HPDE6-E6E7 (cell line): ENCODE data around the gene SLC8B1.
"Not testable (repeated sequence)": the region's sequence is repeated elsewhere in the genome, so short reads cannot be mapped to it uniquely, and the experiment has no call there.

Experiments
- DNase-seq: peaks from one replicate; pipeline ENCODE4 v3.0.0; 2011; ENCODE audit warnings: missing footprints; ENCODE audit errors: extremely low spot score

The SLC8B1 gene

GRCh38 chr12:113358381-113359132 lies 23.6 kb upstream of the SLC8B1 start, which contains the start of gene PLBD2:
Gene PLBD2, plus strand, starts transcription at chr12:113358587. Its CDS starts 14 bp downstream, at chr12:113358601.
- DNase-seq, result peak; percentile 92

DNA sequence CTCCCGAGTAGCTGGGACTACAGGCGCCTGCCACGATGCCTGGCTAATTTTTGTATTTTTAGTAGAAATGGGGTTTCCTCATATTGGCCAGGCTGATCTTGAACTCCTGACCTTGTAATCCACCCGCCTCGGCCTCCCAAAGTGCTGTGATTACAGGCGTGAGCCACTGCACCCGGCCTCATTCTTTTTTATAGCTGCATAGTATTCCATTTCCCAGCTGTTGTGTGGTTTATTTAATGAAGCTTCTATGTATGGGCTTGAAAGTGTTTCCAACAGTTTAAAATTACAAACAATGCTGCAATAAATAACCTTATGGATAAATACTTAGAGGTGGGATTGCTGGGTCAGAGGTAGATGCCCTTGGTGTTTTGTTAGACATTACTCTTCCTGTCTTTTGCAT lies 19.3 kb upstream of the SLC8B1 start:
- DNase-seq, result not testable (repeated sequence)

GRCh38 chr12:113351089-113351488 lies 16.2 kb upstream of the SLC8B1 start:
- DNase-seq, result no peak

- DNase-seq, result no peak
Measured at GRCh38 chr12:113348849-113349536, 14.1 kb upstream of the SLC8B1 start.

GRCh38 chr12:113347892-113348291 lies 13.0 kb upstream of the SLC8B1 start:
- no peak for DNase-seq

DNA sequence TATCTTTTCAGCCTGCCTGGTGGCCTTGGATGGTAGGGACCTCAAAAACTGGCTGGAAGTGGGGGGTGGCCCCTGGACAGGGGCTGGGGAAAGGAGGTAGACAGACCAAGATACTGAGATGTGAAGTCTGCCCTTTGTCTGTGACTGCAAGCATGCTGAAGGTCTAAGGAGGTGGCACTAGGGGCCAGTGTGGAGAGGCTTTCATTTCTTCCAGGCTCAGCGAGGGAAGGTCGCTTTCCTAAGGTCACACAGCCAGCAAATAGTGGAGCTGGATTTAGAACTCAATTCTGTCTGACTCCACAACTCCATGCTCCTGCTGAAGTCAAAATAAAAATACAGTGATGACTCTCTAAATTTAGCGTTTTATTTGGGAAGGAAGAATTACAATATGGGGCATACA lies 12.2 kb upstream of the SLC8B1 start:
- DNase-seq, result no peak

GRCh38 chr12:113346353-113346752 lies 11.4 kb upstream of the SLC8B1 start:
- DNase-seq, result no peak

GRCh38 chr12:113345318-113345717 lies 10.4 kb upstream of the SLC8B1 start:
- no peak for DNase-seq

DNA sequence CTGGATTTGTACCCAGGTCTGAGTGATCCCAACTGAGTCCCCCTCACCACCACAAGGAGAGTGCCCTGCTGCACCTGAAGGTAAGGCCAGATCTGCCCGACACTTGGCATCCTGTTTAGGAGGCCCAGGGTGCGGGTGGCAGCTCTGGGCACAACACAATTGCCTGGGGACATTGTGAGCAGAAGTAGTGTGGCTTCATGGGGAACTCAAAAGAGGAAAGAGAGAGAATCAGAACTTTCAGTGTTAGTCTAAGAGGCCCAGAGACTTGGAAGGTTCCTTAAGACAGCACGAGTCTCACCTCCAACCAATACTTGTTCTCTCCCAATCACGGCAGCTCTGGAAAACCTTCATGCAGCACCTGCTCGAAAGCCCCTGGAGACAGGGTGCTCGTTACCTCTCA lies 6.6 kb upstream of the SLC8B1 start:
- no peak for DNase-seq

DNA sequence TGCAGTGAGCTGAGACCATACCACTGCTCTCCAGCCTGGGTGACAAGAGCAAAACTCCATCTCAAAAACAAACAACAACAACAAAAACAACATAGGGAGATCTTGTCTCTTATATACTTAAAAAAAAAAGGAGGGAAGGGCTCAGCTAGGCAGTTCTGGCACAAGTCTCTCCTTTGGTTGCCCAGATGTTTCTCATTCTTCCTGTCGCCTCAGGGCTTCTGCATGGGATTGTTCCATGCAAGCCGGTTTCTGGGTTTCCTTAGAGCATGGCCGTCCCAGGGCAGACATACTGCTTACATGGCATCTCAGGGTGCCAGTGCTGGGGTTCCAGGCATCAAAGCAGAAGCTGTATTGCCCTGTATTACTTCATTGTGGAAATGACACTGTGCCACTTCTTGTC lies 5.2 kb upstream of the SLC8B1 start:
- no peak for DNase-seq

DNA sequence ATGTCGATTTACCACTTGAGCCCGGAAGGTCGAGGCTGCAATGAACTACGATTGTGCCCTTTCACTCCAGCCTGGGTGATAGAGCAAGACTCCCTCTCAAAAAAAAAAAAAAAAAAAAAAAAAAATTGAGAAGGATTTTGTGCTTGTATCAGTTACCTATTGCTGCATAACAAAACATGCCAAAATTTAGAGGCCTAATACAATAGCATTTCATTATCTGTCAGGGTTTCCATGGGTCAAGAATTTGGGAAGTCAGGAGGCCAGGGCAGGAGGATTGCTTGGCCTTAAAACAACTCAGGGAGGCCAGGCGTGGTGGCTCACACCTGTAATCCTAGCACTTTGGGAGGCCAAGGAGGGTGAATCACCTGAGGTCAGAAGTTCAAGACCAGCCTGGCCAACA lies 4.6 kb upstream of the SLC8B1 start:
- no peak for DNase-seq

DNA sequence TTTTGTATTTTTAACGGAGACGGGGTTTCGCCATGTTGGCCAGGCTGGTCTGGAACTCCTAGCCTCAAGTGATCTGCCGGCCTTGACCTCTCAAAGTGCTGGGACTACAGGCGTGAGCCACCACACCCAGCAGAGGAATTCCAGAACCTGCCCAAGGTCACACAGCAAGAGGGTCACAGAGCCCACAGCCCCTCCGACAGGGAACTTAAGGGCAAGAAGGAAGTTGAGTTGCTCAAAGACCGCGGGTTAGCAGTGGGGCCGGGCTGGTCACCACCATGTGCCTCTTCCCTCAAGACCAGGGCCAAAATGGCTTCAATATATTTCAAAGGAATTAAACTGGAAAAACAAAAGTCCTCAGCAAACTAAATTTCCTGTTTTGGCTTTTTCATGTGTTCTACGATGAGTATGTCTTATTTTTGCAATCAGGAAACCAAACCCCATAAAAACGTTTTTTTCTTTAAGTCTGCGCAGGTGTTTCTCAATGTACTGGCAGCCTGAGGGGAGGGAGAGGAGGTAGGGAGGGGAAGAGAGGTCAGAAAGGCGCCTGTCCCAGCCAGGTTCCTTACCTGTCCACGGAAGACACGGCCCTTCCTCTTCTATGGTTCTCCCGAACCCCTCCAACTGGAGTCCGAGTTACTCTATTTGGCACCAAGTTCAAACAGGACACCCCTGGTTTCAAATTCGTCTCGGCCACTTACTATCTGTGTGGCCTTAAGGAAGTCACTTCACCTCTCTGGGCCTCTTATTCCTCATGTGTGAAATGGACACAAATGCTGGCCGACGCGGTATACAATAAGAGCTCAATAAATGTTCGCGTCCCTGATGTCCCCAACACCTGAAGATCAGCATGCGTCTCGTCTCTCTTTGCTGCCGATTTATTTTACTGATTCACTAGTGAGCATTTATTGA lies 778 bp downstream of the SLC8B1 start:
- no peak for DNase-seq

DNA sequence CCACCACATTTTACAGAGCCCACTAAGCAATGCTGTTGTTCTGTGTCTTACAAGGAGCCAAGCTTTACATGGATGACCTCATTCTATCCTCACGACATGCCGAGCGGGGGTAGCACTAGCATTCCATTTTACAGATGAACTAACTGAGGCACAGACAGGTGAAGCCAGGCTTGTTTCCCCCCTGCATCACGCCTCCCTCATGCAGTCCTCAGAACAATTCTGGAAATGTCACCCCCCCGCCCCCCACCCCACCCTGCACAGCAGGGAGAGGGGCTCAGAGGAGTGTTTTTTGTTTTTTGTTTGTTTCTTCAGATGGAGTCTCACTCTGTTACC lies 1.5 kb downstream of the SLC8B1 start:
- DNase-seq, result no peak

DNA sequence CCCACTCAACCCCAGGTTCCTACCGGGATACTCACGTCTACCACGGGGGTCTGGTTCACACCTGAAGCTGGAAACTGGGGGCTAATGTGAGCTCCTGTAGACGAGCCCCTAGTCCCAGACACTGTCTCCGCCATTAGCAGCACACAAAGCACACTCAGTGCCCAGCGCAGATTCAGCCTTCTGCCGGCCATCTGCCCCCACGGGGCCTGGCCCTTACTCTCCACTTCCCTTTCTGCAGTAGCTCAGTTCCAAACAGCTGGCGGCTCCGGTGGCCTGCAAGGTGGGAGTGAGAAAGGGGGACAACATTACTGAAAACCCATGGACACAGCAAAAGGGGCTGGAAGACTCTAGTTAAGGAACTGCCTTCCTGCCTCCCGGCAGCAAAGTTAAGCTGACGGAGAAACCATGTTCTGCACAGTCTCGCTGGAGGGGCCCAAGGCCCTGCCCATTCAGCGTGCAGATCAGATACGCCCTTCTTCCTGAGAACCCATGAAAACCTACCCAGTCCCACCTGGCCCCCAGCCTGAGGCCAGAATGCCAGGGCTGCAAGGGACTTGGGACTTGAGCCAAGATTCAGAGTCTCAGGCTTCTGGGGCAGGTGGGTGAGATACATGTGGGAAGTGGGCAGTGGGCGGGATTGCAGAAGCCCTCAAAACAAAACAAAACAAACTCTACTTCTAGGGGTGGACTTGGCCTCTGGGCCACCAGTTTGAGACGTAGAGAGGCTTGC lies 2.1 kb downstream of the SLC8B1 start:
- DNase-seq, result no peak

- no peak for DNase-seq
Measured at GRCh38 chr12:113330505-113330904, 4.4 kb downstream of the SLC8B1 start.

DNA sequence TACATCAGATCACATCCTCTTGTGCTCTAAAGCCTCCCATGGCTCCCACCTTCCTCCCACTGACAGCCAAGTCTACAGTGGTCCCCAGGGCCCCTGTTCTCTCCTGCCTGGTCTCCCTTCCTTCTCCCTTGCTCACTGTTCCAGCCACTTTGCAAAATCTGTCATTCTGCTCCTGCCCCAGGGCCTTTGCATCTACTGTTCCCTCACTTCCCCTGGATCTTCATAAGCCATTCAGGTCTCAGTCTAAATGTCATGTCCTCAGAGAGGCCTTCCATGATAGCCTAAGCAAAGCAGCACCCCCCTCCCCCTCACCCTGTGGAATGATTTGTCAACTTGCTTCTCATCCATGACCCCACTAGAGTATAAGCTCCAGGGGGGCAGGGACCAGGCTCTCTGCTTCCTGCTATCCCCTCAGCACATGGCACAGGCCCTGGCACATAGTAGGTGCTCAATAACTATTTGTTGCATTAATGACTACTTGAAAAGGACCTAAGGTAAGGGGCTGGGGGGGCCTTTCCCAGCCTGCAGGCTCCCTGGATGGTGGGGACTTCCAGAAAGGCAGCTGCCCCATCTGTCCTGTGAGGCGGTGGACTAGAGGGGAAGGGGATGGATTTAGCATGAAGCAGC lies 5.0 kb downstream of the SLC8B1 start:
- DNase-seq, result no peak

DNA sequence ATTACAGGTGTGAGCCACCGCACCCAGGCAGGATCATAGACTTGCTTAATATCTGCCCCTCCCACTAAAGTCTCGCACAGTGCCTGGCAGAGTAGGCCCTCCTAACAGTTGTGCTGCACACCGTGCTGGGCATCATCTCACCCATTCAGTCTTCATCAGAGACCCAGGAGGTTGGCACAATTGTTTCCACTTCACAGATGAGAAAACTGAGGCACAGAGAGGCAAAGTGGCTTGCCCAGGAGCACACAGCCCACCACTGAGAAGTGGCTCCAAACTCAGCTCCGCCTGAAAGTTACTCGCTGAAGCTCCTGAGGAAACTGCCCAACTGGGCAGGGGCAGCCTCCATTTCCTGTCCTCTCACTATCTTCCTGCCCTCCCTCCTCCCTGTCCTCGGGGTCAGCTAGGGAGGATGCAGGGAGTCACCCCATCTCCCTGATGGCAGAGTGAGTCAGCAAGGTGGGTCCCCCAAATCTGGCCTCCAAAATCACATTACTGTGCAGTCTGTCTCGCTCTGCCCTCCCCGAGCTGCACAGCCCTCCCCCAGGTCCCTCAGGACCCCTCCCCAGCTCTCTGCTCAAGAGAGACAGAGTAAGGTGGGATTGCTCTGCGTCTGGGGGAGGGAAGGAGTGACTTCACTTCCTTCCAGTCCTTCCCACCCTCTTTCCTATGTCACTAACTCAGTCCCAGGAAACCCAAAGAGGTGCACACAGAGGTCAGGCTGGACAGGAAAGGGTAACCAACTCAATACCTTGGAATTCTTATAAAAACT lies 5.7 kb downstream of the SLC8B1 start:
- no peak for DNase-seq

- no peak for DNase-seq
Measured at GRCh38 chr12:113328368-113328889, 6.5 kb downstream of the SLC8B1 start.

- no peak for DNase-seq
Measured at GRCh38 chr12:113326775-113327395, 8.0 kb downstream of the SLC8B1 start.

- DNase-seq, result no peak
Measured at GRCh38 chr12:113325916-113326315, 9.0 kb downstream of the SLC8B1 start.
